Occipital lobe (tissue), 2 donors: ENCODE data around the gene SEC14L1. TPM values are rescaled to one million over a fixed set of nuclear protein-coding genes. Genes with fewer than 3 reads are reported as not detected.
"Not testable (repeated sequence)": the region's sequence is repeated elsewhere in the genome, so short reads cannot be mapped to it uniquely, and the experiment has no call there.

ENCODE experiments used
- DNase-seq: peaks from one replicate; lab custom pipeline; 2025; lab: John Stamatoyannopoulos, UW
- total RNA-seq: library from RNA; depleted of rRNA; stranded (reverse); fragments of >200 nt; gene quantifications from one replicate; pipeline ENCODE4 v1.2.3, GENCODE V29; 2014

SEC14L1 gene
- total RNA-seq, 1 donor from 2014 or later: 66.9 TPM

- DNase-seq: no peak
Observed at GRCh38 chr17:77233127-77233526, 92.4 kb downstream of the SEC14L1 start.

- peak; percentile 38 for DNase-seq
Observed at GRCh38 chr17:77233635-77234334, 93.0 kb downstream of the SEC14L1 start.

DNA sequence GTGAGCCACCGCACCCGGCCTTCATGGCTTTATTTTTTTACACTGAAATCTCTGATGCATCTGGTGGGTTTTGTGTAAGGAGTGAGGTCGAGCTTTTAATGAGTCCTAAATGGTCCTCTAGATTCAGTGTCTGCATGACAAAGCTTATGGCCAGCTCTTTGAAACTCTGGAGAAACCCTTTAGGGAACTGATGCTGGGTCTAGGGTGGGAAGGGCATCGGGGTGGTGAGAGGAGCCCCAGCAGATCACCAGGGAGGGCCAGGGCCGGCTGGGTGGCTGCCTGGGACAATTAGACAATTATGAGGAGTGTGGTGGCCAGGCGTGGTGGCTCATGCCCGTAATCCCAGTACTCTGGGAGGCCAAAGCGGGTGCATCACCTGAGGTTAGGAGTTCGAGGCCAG, 93.9 kb downstream of the SEC14L1 start:
- no peak for DNase-seq

DNA sequence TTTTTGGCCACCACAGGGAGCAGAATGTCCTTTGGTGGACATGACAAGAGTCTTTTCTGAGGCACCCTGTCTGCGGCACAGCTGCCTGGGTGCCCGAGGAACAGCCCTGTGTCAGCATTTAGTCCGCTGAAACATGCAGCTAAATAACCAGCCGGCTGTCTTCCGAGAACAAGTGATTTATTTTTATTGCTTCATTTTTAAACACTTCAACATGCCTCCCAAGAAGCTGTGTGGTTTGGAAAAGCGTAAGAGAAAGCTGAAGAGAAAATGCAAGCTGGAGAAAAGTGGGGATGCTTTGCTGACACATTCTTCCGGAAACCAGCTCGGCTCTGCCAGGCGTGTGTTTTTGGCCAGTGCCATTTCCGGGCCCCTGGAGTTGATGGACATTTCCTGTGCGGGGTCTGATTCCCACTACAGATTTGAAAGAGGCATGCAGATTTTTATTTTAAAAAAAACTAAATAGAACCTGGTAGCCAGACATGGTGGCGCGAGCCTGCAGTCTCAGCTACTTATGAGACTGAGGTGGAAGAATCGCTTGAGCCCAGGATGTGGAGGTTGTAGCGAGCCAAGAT, 94.7 kb downstream of the SEC14L1 start:
- DNase-seq: no peak

GRCh38 chr17:77237232-77238008, 96.7 kb downstream of the SEC14L1 start:
- DNase-seq: no peak

DNA sequence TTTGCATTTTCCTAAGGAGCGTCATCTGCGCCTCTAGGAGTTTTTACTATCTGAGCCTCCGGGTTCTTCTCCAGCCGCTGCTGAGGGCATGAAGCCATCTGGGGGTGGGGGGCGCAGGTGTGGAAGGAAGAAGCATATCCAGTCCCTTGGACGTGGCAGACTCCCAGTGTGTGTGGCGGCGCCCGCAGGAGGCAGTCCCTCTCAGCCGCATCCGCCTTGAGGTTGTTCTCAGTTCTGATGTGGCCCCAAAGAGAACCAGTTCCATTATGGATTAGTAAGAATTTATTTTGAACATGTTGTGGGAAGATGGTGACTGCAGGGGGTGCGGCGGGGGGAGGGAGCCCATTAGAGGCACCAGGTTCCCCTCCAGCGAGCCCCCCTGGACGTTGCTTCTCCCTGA, 100.2 kb downstream of the SEC14L1 start:
- DNase-seq: no peak

DNA sequence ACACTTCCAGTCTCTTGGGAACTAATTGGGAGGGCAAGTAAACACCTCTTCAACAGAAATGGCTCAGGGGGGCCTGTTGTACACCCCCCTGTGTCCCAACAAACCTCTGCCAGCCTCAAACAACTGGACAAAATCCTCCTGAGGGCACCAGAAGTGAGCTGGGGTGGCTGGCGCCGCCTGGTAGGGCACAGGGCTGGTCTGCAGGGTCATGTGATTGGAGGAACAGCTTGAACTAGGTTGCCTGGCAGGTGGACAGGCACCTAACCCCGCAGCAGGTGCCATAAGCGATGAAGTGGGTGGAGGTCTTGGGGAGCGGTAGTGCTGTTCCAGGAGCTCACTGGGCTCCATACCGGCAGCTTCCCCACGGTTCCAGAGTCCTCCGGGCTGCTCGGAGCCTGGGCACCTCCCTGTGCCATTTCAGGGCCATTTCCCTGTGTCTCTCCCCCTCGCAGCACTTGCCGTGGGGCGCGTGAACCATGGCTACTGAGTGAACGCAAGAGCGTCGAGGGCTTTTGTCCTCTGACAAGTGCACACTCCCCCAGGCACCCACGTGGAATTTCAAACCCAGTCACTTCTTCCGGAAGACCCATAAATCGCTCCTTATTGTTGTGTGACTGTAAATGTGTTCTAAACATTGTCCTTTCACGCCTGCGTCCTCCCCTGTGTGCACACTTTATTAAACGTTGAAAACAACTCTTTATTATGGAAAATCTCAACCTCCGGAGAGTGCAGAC, 101.5 kb downstream of the SEC14L1 start:
- no peak for DNase-seq

DNA sequence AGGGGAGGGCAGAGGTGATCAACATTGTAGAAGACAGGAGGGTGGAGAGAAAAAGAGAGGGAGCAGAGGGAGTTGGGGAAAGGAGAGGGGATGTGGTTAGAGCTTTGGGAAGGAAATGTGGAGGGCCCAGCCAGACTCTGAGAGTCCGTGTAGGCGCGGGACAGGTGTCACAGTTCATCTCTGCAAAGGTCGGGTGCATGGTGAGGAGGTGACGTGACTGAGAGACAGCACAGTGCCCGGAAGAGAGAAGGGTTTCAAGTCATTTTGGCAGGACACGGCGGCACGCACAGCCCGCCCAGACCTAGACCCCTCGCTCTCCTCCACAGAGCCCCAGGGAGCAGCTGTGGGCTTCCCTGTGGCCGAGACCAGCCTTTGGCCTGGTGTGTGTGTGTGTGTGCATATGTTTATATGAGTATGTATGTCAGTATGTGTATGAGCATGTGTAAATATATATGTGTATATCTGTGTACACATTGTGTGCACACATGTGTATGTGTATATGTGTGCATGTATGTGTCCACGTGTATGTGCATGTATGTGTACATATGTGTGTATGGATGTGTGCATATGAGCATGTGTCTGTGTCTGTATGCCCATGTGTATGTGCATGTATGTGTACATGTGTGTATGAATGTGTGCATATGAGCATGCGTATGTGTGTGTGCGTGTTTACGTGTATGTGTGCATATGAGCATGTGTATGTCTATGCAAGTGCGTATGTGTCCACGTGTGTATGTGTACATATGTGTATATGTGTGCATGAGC, 104.6 kb downstream of the SEC14L1 start:
- no peak for DNase-seq

- DNase-seq: no peak
Observed at GRCh38 chr17:77246110-77247047, 105.6 kb downstream of the SEC14L1 start.

DNA sequence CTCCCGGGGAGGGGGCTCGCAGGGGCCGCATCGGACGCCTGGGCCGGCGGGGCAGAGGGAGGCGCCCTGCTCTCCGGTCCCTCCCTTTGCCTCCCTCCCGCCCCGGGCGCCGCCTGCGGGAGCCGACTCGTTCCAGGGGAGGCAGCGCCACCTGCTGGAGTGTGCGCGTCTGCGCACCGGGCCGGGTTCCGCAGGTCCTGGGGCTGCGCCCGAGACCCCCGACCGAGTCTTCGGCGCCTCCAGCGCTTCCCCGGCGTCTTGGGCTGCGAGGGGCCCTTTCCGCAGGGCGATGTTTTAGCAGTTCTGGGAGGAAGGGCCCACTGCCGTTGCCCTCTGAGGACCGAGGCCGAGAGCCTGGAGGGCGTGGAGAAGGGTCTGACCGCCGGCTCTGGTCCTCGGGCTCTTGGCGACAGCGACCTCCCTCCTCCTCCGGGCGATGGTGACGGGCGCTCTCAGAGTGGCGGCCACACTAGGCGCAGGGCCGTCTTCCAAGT, 106.3 kb downstream of the SEC14L1 start:
- DNase-seq: peak; percentile 51

DNA sequence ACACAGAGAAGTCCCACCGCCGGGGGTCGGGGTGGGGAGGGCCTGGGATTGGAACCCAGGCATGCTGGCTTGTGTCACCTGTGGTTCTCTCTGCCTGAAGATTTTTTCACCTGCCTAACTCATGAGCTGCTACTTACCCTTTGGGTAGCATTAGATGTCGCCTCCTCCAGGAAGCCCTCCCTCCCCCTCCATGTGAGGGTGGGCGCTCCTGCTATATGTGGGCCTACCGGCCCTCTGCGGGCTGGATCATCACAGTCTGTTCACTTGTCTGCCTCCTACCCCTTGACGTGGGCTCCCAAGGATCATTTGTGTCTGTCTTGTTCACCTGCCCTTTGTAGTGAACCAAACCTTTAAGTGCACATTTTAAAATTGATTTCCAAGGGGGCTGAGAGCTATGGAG, 106.8 kb downstream of the SEC14L1 start:
- DNase-seq: no peak

DNA sequence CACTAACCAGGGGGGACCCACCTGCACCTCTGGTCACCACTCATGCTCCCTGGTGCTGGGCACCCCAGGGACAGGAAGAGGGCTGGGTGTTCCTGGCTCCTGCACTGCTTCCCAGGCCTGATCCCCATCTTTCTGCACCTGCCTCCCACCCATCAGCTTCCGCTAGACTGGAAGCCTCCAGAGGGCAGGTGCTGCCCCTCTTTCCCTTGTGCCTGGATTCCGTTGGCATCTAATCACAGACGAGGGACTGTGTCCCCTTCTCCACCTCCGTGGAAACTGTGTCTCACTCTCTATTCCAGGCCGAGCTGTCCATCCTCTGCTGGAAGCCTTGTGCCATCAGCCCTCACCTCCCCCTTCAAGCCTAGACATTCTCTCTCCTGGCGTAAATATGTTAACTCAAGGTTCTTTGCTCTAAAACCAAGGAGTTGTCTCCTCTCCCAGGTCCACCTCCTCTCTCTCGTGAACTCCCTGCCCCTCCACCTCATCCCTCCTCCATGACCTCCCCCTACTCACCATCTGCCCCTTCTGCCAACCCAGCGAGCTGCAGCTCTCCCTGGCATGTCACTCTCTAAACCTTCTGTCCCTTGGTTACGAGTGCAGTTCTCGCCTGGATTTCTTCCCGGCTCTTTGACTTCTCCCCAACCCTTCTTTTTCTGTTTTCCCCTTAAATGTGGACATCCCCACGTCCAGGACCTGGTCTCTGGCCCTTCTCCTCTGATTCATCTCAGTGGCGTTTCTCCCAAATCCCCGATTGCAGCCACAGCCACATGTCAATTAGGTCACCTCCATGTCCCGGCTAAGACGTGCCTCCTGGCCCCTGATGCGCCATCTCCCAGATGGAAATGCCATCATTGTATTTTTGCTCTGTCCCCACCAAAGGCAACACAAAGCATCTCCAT, 107.7 kb downstream of the SEC14L1 start:
- no peak for DNase-seq

GRCh38 chr17:77251622-77252183, 110.9 kb downstream of the SEC14L1 start:
- no peak for DNase-seq

- DNase-seq: not testable (repeated sequence)
Observed at GRCh38 chr17:77252306-77252705, 111.5 kb downstream of the SEC14L1 start.

DNA sequence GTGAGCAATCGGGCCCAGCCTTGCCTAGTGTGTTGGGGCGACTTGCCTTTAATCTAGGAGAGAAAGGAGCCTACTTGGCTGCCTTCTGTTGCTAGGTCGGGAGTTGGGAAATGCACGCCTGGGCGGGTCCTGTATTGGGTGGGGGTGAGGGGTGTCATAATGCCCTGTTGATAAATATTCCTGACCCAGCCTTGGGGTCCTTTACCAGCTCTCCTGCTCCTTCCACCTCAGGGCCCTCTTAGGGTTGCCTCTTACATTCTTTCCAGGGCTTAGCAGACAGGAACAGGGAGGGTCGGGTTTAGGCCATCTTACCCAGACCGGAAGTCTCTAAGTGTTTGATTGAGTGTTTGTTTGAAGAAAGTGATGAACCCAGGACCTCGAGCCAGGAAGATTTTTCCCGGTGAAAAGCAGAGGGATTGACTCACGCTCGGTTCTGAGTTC, 112.9 kb downstream of the SEC14L1 start:
- no peak for DNase-seq

DNA sequence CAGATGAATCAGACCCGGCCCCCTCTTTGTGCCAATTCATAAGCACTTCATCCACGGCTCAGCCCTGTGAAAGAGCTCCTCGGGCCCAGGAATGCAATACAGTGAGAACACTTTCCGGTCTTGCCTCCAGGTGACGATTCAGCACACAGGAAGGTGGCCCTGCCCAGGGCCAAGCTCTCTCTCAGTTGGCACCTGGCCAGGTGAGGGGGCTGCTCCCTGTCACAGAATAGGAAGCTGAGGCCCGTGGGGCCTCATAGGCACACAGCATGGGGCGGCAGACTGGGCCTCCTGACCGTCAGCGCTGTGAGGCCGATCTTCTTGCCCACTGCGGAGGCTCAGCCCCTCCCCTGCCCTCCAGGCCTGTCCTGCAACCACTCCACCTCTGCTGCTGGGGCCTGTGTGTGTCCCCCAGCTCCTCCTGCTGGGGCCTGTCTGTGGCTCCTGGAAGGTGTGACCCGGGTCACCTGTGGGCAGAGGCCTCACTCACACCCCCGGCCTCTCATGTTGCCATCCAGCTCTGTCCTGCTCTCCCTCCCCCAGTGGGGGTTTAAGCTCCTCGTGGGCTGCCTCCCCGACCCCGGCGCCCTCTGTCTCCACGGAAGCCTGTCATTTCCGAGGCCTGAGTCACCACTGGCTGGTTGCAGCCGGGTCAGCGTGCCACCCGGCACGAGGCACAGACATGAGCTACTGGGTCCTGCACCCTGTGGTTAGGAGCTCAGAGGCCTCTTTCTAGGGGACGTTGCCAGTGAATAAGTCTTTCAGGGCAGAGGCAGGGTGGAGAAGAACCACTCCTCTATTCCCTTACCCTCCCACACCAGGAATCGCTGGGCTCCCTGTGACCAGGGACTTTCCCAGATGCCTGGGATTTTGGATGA, 114.4 kb downstream of the SEC14L1 start:
- no peak for DNase-seq

GRCh38 chr17:77255970-77256369, 115.2 kb downstream of the SEC14L1 start:
- not testable (repeated sequence) for DNase-seq
